Astrocyte (in vitro differentiated cells and primary cell): Measurements from ENCODE around the gene CDK11A. TPM values are rescaled to one million over a fixed set of nuclear protein-coding genes. Genes with fewer than 3 reads are reported as not detected.
"Not testable (repeated sequence)": the region's sequence is repeated elsewhere in the genome, so short reads cannot be mapped to it uniquely, and the experiment has no call there.

ENCODE experiments used
- DNase-seq: peaks from one replicate; pipeline ENCODE4 v3.0.0-alpha.2; 2010; ENCODE audit warnings: low read depth
- FAIRE-seq: peaks from 2 replicates; lab custom pipeline; 2011; peaks lifted over from hg19 to GRCh38; lab: Jason Lieb, UNC
- H2AFZ ChIP-seq: 2 replicates; pipeline ENCODE4 v1.6.0; 2012; ENCODE audit warnings: low read depth, low read length, inconsistent platforms
- H3K27ac ChIP-seq: 2 replicates; pipeline ENCODE4 v1.5.1; 2011; ENCODE audit warnings: low read depth, low read length, inconsistent platforms
- H3K27me3 ChIP-seq: 2 replicates; pipeline ENCODE4 v1.6.0; 2011; ENCODE audit warnings: low read length, inconsistent platforms; ENCODE audit not compliant: insufficient read depth
- H3K36me3 ChIP-seq: 2 replicates; pipeline ENCODE4 v1.5.1; 2011; ENCODE audit warnings: low read length, inconsistent platforms; ENCODE audit not compliant: insufficient read depth
- H3K4me1 ChIP-seq: 2 replicates; pipeline ENCODE4 v1.5.1; 2011; ENCODE audit warnings: low read length, inconsistent platforms; ENCODE audit not compliant: insufficient read depth
- H3K4me2 ChIP-seq: 2 replicates; pipeline ENCODE4 v1.6.0; 2012; ENCODE audit warnings: low read length, inconsistent platforms
- H3K4me3 ChIP-seq: 2 replicates; pipeline ENCODE4 v1.5.1; 2011; ENCODE audit warnings: low read depth, mild to moderate bottlenecking, low read length, inconsistent platforms; ENCODE audit not compliant: insufficient read depth
- H3K79me2 ChIP-seq: 2 replicates; pipeline ENCODE4 v1.6.0; 2012; ENCODE audit warnings: mild to moderate bottlenecking, low read length, inconsistent platforms; ENCODE audit not compliant: insufficient read depth
- H3K9ac ChIP-seq: 2 replicates; pipeline ENCODE4 v1.6.0; 2012; ENCODE audit warnings: mild to moderate bottlenecking, low read length, inconsistent platforms
- H3K9me3 ChIP-seq: 2 replicates; pipeline ENCODE4 v1.5.1; 2012; ENCODE audit warnings: low read depth, mild to moderate bottlenecking, low read length, inconsistent platforms; ENCODE audit not compliant: insufficient read depth
- H4K20me1 ChIP-seq: 2 replicates; pipeline ENCODE4 v1.6.0; 2012; ENCODE audit warnings: low read length, inconsistent platforms; ENCODE audit not compliant: insufficient read depth
- H3K27ac Mint-ChIP-seq: one replicate; pipeline ENCODE4 v1.8.0; 2021; ENCODE audit warnings: mild to moderate bottlenecking, mixed read lengths; ENCODE audit not compliant: unreplicated experiment
- H3K27me3 Mint-ChIP-seq: one replicate; pipeline ENCODE4 v1.8.0; 2021; ENCODE audit warnings: low read depth, mixed read lengths; ENCODE audit not compliant: unreplicated experiment
- H3K36me3 Mint-ChIP-seq: one replicate; pipeline ENCODE4 v1.8.0; 2021; ENCODE audit warnings: low read depth, mixed read lengths; ENCODE audit not compliant: unreplicated experiment
- H3K4me1 Mint-ChIP-seq: one replicate; pipeline ENCODE4 v1.8.0; 2021; ENCODE audit warnings: low read depth, mixed read lengths; ENCODE audit not compliant: unreplicated experiment
- H3K4me3 Mint-ChIP-seq: one replicate; pipeline ENCODE4 v1.8.0; 2021; ENCODE audit warnings: mild to moderate bottlenecking, moderate library complexity, mixed read lengths; ENCODE audit not compliant: unreplicated experiment
- H3K9me3 Mint-ChIP-seq: one replicate; pipeline ENCODE4 v1.8.0; 2021; ENCODE audit warnings: mild to moderate bottlenecking, mixed read lengths; ENCODE audit not compliant: unreplicated experiment
- CTCF ChIP-seq: IDR thresholded peaks from 2 replicates; pipeline ENCODE4 v1.5.1; 2011; ENCODE audit warnings: low read depth, mild to moderate bottlenecking, inconsistent platforms, low read length, moderate library complexity; ENCODE audit not compliant: insufficient read depth
- EZH2 ChIP-seq: IDR thresholded peaks from 2 replicates; pipeline ENCODE4 v1.6.1; 2012; ENCODE audit warnings: mild to moderate bottlenecking, low read length, inconsistent platforms; ENCODE audit not compliant: insufficient read depth
- total RNA-seq: library from RNA; stranded (reverse); gene quantifications from 2 replicates; pipeline ENCODE4 v1.2.1, GENCODE V29; 2021

The CDK11A gene
- total RNA-seq, 1 donor from 2014 or later = 30.3 TPM

GRCh38 chr1:1703796-1704195 is 20.4 kb downstream of the CDK11A start:
- Histone ChIP-seq H2AFZ (no peak overlapping the region), H3K79me2 (no peaks in the 10 kb centered on the region), H3K36me3 (no peaks in the 10 kb centered on the region), H3K4me1 (no peaks in the 10 kb centered on the region), H3K27me3 (no peaks in the 10 kb centered on the region), H3K9me3 (no peaks in the 10 kb centered on the region), H3K4me2 (no peak overlapping the region), H3K27ac (no peak overlapping the region), H3K4me3 (no peak overlapping the region), H4K20me1 (no peaks in the 10 kb centered on the region), H3K9ac (no peak overlapping the region)
- TF ChIP-seq CTCF (no peak), EZH2 (no peak)
- no peak for FAIRE-seq
- no peaks in the 10 kb centered on the region for H3K36me3 Mint-ChIP-seq
- H3K27ac Mint-ChIP-seq = no peak overlapping the region
- H3K4me1 Mint-ChIP-seq = no peaks in the 10 kb centered on the region
- no peaks in the 10 kb centered on the region for H3K9me3 Mint-ChIP-seq
- DNase-seq = no peak
- no peaks in the 10 kb centered on the region for H3K27me3 Mint-ChIP-seq
- H3K4me3 Mint-ChIP-seq = no peak overlapping the region

GRCh38 chr1:1702506-1702905 is 21.7 kb downstream of the CDK11A start:
- not testable (repeated sequence) for DNase-seq, H3K4me3 Mint-ChIP-seq, H3K79me2 ChIP-seq, H2AFZ ChIP-seq, H3K27me3 Mint-ChIP-seq, H3K4me2 ChIP-seq, H3K9ac ChIP-seq, H3K27ac ChIP-seq, H3K36me3 ChIP-seq, H3K27ac Mint-ChIP-seq, H3K9me3 ChIP-seq, H3K4me3 ChIP-seq, H3K4me1 ChIP-seq, H3K4me1 Mint-ChIP-seq, H3K27me3 ChIP-seq, FAIRE-seq, H3K36me3 Mint-ChIP-seq, H3K9me3 Mint-ChIP-seq, H4K20me1 ChIP-seq

GRCh38 chr1:1700557-1700956 is 23.6 kb downstream of the CDK11A start:
- H2AFZ ChIP-seq, H3K27me3 Mint-ChIP-seq, H3K36me3 ChIP-seq, H3K4me2 ChIP-seq, H3K36me3 Mint-ChIP-seq, H3K27ac ChIP-seq, H3K4me3 Mint-ChIP-seq, H3K9me3 Mint-ChIP-seq, H4K20me1 ChIP-seq, H3K27ac Mint-ChIP-seq, H3K9me3 ChIP-seq, DNase-seq, H3K79me2 ChIP-seq, FAIRE-seq, H3K4me1 ChIP-seq, H3K9ac ChIP-seq, H3K4me3 ChIP-seq, H3K4me1 Mint-ChIP-seq, H3K27me3 ChIP-seq: not testable (repeated sequence)

GRCh38 chr1:1700067-1700466 is 24.1 kb downstream of the CDK11A start:
- H3K4me3 Mint-ChIP-seq, H3K27me3 ChIP-seq, H3K4me2 ChIP-seq, H3K36me3 Mint-ChIP-seq, H3K9me3 ChIP-seq, H3K4me1 Mint-ChIP-seq, H3K4me3 ChIP-seq, H3K27ac ChIP-seq, H3K9me3 Mint-ChIP-seq, H3K27ac Mint-ChIP-seq, H4K20me1 ChIP-seq, FAIRE-seq, H3K27me3 Mint-ChIP-seq, H3K36me3 ChIP-seq, H3K9ac ChIP-seq, H3K79me2 ChIP-seq, H2AFZ ChIP-seq, DNase-seq, H3K4me1 ChIP-seq: not testable (repeated sequence)

- H3K27me3 ChIP-seq, H3K4me2 ChIP-seq, H3K79me2 ChIP-seq, H3K4me3 ChIP-seq, H3K27me3 Mint-ChIP-seq, H3K4me3 Mint-ChIP-seq, H3K9me3 Mint-ChIP-seq, H3K27ac ChIP-seq, FAIRE-seq, H3K4me1 ChIP-seq, H3K9me3 ChIP-seq, H2AFZ ChIP-seq, DNase-seq, H3K36me3 ChIP-seq, H3K9ac ChIP-seq, H4K20me1 ChIP-seq, H3K4me1 Mint-ChIP-seq, H3K27ac Mint-ChIP-seq, H3K36me3 Mint-ChIP-seq: not testable (repeated sequence)
Observed at GRCh38 chr1:1699061-1699460, 25.1 kb downstream of the CDK11A start.
